ENCODE data around the gene TGFB2. TPM values are rescaled to one million over a fixed set of nuclear protein-coding genes. Genes with fewer than 3 reads are reported as not detected.

Gene TGFB2
- total RNA-seq, 1 experiment from 2014 or later = 18.7 TPM

GRCh38 chr1:218384581-218384993 is 39.5 kb downstream of the TGFB2 start:
- peak; percentile 90 for DNase-seq (ENCODE audit: low read depth)

GRCh38 chr1:218388591-218388990 is 43.5 kb downstream of the TGFB2 start:
- no peak for DNase-seq (ENCODE audit: low read depth)

- DNase-seq (ENCODE audit: low read depth) = peak; percentile 50
Measured at GRCh38 chr1:218390618-218391017, 45.5 kb downstream of the TGFB2 start.

DNA sequence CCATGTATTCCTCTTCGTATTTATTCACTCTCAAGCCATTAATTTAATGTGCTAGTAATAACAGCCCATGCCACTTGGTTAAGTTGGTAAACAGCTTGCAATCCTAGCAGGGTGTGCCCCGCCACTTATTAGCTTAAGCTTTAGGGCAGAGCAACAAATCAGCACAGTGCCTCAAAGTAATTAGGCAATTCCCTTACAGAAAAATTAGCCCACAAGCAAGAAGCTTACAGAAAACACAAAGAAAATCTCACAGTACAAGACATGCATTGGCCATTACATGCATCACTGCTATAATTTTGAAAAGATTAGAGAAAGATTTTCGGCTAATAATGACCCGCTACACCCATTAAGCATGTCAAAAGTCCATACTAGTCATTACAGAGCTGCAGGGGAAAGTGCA is 47.6 kb downstream of the TGFB2 start:
- DNase-seq (ENCODE audit: low read depth) = no peak

GRCh38 chr1:218394416-218394815 is 49.3 kb downstream of the TGFB2 start:
- DNase-seq (ENCODE audit: low read depth) = no peak

GRCh38 chr1:218394989-218395388 is 49.9 kb downstream of the TGFB2 start:
- no peak for DNase-seq (ENCODE audit: low read depth)

DNA sequence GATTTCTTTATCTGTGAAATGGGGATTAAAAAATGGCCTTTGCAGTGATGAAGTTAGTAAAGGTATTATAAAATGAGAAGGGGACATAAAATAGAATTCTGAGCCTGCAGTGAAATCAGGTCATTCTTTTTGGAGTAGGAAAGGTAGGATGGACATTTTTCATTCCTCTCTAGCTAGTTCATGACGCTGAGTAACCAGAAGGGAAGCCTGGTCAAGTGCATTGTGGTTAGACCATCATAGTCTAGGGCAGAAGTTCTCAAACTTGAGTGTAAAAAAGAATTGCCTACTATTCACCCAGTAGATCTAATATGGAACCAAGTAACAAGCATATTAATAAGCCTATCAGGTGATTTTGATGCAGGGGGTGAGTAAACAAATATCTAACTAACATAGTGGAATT is 50.8 kb downstream of the TGFB2 start:
- no peak for DNase-seq (ENCODE audit: low read depth)

GRCh38 chr1:218397752-218398339 is 52.7 kb downstream of the TGFB2 start:
- DNase-seq (ENCODE audit: low read depth) = peak; percentile 74

GRCh38 chr1:218400624-218401023 is 55.5 kb downstream of the TGFB2 start:
- DNase-seq (ENCODE audit: low read depth) = no peak

GRCh38 chr1:218401441-218401997 is 56.4 kb downstream of the TGFB2 start:
- DNase-seq (ENCODE audit: low read depth) = no peak

GRCh38 chr1:218401998-218402785 is 57.1 kb downstream of the TGFB2 start:
- peak; percentile 72 for DNase-seq (ENCODE audit: low read depth)

DNA sequence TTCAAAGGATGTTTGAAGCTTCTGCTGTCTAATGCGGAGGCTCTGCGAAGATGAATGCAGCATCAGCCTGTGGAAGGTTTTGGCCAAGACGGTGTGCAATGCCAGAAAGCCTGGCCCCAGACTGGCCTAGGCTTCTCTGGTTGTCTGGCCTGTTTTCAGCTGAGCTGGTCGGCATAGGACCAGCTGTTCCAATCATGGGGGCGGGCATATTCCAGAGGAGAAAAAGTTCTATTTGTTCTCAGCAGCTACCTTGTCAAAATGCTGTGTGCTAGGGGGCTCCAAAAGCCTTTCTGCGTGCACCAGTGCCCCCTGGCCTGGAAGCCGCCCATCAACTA is 57.6 kb downstream of the TGFB2 start:
- no peak for DNase-seq (ENCODE audit: low read depth)

DNA sequence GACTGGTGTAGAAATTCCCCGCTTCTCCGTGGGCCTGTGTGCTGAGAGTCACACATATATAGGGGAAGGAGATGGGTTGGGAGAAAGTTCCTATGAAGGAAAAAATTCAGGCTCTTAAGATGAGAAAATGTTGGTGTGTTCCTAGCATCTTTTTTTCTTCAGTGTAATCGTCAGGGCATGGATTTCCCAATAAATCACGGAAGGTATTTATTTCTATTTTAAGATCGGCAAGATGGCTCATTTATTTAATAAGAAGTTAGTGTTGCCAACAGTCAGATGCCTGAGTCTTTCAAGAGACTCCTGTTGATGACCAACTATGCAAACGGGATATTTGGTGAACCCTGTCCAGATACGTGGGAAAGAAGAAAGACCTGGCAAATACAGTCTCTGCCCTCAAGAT is 58.2 kb downstream of the TGFB2 start:
- DNase-seq (ENCODE audit: low read depth) = no peak

GRCh38 chr1:218407630-218408029 is 62.5 kb downstream of the TGFB2 start:
- no peak for DNase-seq (ENCODE audit: low read depth)

- no peak for DNase-seq (ENCODE audit: low read depth)
Measured at GRCh38 chr1:218408135-218408534, 63.0 kb downstream of the TGFB2 start.

- DNase-seq (ENCODE audit: low read depth) = no peak
Measured at GRCh38 chr1:218408942-218409341, 63.8 kb downstream of the TGFB2 start.

GRCh38 chr1:218409946-218410510 is 64.9 kb downstream of the TGFB2 start:
- DNase-seq (ENCODE audit: low read depth) = peak; percentile 84

- no peak for DNase-seq (ENCODE audit: low read depth)
Measured at GRCh38 chr1:218411101-218411500, 66.0 kb downstream of the TGFB2 start.

- DNase-seq (ENCODE audit: low read depth) = peak; percentile 55
Measured at GRCh38 chr1:218412171-218412570, 67.0 kb downstream of the TGFB2 start.

DNA sequence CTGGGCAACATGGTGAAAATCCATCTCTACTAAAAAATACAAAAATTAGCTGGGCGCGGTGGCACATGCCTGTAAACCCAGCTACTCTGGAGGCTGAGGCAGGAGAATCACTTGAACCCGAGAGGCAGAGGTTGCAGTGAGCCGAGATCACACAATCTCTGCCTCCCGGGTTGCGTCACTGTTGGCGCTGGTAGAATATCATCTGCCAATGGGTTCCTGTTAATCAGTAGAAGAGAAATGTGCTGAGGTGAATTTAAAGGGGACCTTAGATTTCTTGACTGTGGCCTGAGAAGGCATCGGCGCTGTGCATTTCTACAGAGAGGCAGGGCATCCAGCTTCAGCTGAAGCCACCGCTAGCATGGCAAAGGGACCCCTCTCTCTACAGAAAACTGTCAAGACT is 68.0 kb downstream of the TGFB2 start:
- DNase-seq (ENCODE audit: low read depth) = no peak

DNA sequence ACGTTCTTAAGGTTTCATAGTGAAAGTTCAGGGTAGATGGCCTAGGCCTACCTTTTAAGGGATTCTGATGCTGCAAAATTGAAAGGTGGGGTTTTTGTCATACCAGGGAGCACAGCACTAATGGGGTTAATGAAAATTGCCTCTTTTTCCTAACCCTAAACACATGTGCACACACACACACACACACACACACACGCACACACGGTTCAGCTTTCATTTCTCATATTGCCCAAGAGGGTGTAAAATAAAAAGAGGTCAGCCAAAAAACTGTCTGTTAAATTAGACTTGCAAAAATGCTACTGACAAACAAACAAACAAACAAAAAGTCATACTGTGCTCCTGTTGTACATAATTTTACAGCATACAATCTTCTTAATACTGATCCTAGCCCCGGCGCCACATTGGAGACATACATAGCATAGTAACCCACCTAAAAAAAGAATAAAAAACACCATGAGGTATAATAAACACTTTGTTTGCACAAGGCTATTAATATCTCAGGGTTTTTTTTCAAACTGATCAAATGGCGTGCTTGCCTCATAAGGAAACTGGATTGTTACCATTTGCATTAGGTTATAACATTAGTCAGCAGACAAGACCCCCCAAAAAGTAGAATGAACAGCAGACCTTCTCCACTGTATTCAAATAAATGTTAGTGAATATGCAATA is 69.1 kb downstream of the TGFB2 start:
- DNase-seq (ENCODE audit: low read depth) = no peak

GRCh38 chr1:218415726-218416125 is 70.6 kb downstream of the TGFB2 start:
- no peak for DNase-seq (ENCODE audit: low read depth)

All from RPMI7951 (cell line).